Amniotic stem cell (primary cell): Measurements from ENCODE around the gene ENAH.

Experiments used
- DNase-seq: peaks from one replicate; lab custom pipeline; 2025; lab: John Stamatoyannopoulos, UW

Gene ENAH

GRCh38 chr1:225470211-225471108, 182.5 kb downstream of the ENAH start:
- DNase-seq = no peak

- DNase-seq = no peak
These were observed 183.9 kb downstream of the ENAH start for GRCh38 chr1:225469051-225469450.

GRCh38 chr1:225468270-225469020, 184.5 kb downstream of the ENAH start:
- no peak for DNase-seq

GRCh38 chr1:225467193-225468020, 185.5 kb downstream of the ENAH start:
- DNase-seq = no peak

- DNase-seq = no peak
These were observed 186.1 kb downstream of the ENAH start for GRCh38 chr1:225466848-225467192.

- DNase-seq = no peak
These were observed 187.0 kb downstream of the ENAH start for GRCh38 chr1:225465793-225466517.

- no peak for DNase-seq
These were observed 187.8 kb downstream of the ENAH start for GRCh38 chr1:225464851-225465792.

GRCh38 chr1:225462714-225463574, 190.0 kb downstream of the ENAH start:
- DNase-seq = no peak

- no peak for DNase-seq
These were observed 190.6 kb downstream of the ENAH start for GRCh38 chr1:225462429-225462713.

GRCh38 chr1:225461533-225462428, 191.1 kb downstream of the ENAH start:
- DNase-seq = no peak

GRCh38 chr1:225460737-225461532, 192.0 kb downstream of the ENAH start:
- no peak for DNase-seq

GRCh38 chr1:225460021-225460736, 192.7 kb downstream of the ENAH start:
- DNase-seq = no peak

- DNase-seq = no peak
These were observed 194.7 kb downstream of the ENAH start for GRCh38 chr1:225458222-225458631.

- DNase-seq = peak; percentile 67
These were observed 198.2 kb downstream of the ENAH start for GRCh38 chr1:225454733-225455132.

- DNase-seq = no peak
These were observed 198.9 kb downstream of the ENAH start for GRCh38 chr1:225453797-225454648.

- no peak for DNase-seq
These were observed 200.9 kb downstream of the ENAH start for GRCh38 chr1:225451840-225452515.
